Fibroblast of mammary gland (primary cell): ENCODE results near the gene USP49.

Experiments
- DNase-seq: peaks from one replicate; pipeline ENCODE4 v3.0.0-alpha.2; 2010; ENCODE audit warnings: low read depth
- H3K4me3 ChIP-seq: 2 replicates; pipeline ENCODE4 v1.5.1; 2011; ENCODE audit warnings: low read depth, mild to moderate bottlenecking, low read length, moderate library complexity; ENCODE audit not compliant: control insufficient read depth
- CTCF ChIP-seq: conservative IDR thresholded peaks from 2 replicates; pipeline ENCODE4 v1.5.1; 2011; ENCODE audit warnings: low read depth, low read length, inconsistent platforms; ENCODE audit not compliant: control insufficient read depth, insufficient read depth

USP49 gene

GRCh38 chr6:41744236-41744787 lies 150.9 kb downstream of the USP49 start:
- no peak for TF ChIP-seq CTCF
- no peak overlapping the region for H3K4me3 ChIP-seq

GRCh38 chr6:41743406-41744235 lies 151.6 kb downstream of the USP49 start:
- TF ChIP-seq CTCF: no peak
- no peak overlapping the region for H3K4me3 ChIP-seq
- no peak for DNase-seq

More at GRCh38 chr6:41744236-41744787, 150.9 kb downstream of the USP49 start:
- no peak for DNase-seq

GRCh38 chr6:41741625-41742490 lies 153.3 kb downstream of the USP49 start:
- H3K4me3 ChIP-seq: no peak overlapping the region
- DNase-seq: no peak
- TF ChIP-seq CTCF: no peak

GRCh38 chr6:41740366-41741162 lies 154.6 kb downstream of the USP49 start:
- TF ChIP-seq CTCF: no peak
- no peak overlapping the region for H3K4me3 ChIP-seq
- DNase-seq: no peak
